Lower lobe of right lung (tissue), 2 donors: Measurements from ENCODE around the gene TIMP2. TPM values are rescaled to one million over a fixed set of nuclear protein-coding genes. Genes with fewer than 3 reads are reported as not detected.

Experiments
- ATAC-seq, 2 donors: fragments of 200-7000 bp; cut with Tn5 transposase; one replicate each; pipeline ENCODE4 v1.9.1; 2020 to 2022; ENCODE audit warnings: mild to moderate bottlenecking in 2 of 2, moderate library complexity in 2 of 2
- DNase-seq: peaks from one replicate; pipeline ENCODE4 v3.0.0-alpha.2; 2020
- H3K27ac ChIP-seq: fragments of 200-600 bp; one replicate; pipeline ENCODE4 v1.8.0; 2022
- H3K27me3 ChIP-seq: fragments of 200-600 bp; one replicate; pipeline ENCODE4 v1.8.0; 2022; ENCODE audit warnings: low read depth
- H3K36me3 ChIP-seq: fragments of 200-600 bp; one replicate; pipeline ENCODE4 v1.8.0; 2022; ENCODE audit warnings: mild to moderate bottlenecking
- H3K4me1 ChIP-seq: fragments of 200-600 bp; one replicate; pipeline ENCODE4 v1.8.0; 2022
- H3K4me3 ChIP-seq: fragments of 200-600 bp; one replicate; pipeline ENCODE4 v1.8.0; 2022; ENCODE audit warnings: mild to moderate bottlenecking
- H3K9me3 ChIP-seq: fragments of 200-600 bp; one replicate; pipeline ENCODE4 v1.8.0; 2022
- intact Hi-C: fragments of 100-400 bp; cut with DNase I; formaldehyde crosslinking; loops from one replicate; pipeline ENCODE4 v1.11.0; 2022
- total RNA-seq: library from RNA; stranded (reverse); fragmentation: NEBNext Ultra II Directional; extraction: Animal tissue kit (Norgen Biotek cat#: 25700); gene quantifications from one replicate; pipeline ENCODE4 v1.2.1, GENCODE V29; 2021
- TF ChIP-seq, protein P1 (sequence below): fragments of 200-600 bp; IDR thresholded peaks from one replicate; pipeline ENCODE4 v1.8.0; 2022; ENCODE audit warnings: antibody characterized with exemption, mild to moderate bottlenecking
- donor health status: DM: no; HTN: yes; CAD: no; lungs with severe emphysema.

Gene TIMP2
- total RNA-seq, 1 donor from 2014 or later = 260 TPM

DNA sequence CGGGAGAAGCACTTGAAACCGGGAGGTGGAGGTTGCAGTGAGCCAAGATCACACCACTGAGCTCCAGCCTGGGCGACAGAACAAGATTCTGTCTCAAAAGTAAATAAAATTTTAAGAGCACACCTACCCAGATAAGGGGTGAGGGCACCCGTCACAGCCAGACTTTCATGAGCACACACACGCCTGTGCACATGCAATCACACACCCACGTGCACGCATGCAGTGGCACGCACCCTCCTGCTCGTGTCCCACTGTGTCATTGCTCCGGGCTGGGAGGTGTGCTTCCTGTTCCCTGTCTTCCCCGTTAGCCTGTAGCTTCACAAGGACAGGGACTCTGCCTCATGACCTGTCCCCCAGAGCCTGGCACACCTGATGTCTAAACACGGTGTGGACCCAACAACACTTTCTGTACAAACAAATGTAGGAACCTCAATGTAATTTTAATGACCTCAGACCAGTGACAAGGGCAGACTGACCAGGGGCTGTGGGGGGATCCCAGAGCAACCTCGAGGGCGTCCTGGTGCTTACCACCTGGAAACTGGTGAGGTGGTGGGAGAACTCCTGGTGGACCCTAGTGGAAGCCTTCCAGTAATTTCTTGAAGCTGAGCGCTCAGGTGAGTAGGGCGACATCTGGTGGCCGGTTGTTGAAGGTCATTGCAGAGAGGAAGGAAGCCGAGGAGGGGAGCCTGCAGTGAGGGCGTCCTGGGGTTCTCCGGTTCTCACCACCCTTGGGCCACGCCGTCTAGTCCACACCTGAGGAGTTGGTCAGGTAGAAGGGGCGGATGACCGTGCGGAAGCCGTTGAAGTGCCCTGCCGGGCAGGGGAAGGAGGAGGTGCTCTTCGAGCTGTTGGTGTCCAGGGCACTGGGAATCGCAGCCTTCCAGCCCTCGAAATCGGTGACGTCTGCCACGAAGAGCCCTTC lies 45.9 kb upstream of the TIMP2 start:
- peak overlapping the region; percentile 51 for H3K27ac ChIP-seq
- TF ChIP-seq, protein P1, sequence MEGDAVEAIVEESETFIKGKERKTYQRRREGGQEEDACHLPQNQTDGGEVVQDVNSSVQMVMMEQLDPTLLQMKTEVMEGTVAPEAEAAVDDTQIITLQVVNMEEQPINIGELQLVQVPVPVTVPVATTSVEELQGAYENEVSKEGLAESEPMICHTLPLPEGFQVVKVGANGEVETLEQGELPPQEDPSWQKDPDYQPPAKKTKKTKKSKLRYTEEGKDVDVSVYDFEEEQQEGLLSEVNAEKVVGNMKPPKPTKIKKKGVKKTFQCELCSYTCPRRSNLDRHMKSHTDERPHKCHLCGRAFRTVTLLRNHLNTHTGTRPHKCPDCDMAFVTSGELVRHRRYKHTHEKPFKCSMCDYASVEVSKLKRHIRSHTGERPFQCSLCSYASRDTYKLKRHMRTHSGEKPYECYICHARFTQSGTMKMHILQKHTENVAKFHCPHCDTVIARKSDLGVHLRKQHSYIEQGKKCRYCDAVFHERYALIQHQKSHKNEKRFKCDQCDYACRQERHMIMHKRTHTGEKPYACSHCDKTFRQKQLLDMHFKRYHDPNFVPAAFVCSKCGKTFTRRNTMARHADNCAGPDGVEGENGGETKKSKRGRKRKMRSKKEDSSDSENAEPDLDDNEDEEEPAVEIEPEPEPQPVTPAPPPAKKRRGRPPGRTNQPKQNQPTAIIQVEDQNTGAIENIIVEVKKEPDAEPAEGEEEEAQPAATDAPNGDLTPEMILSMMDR = peak; percentile 90
- intact Hi-C loops = no loop called here

DNA sequence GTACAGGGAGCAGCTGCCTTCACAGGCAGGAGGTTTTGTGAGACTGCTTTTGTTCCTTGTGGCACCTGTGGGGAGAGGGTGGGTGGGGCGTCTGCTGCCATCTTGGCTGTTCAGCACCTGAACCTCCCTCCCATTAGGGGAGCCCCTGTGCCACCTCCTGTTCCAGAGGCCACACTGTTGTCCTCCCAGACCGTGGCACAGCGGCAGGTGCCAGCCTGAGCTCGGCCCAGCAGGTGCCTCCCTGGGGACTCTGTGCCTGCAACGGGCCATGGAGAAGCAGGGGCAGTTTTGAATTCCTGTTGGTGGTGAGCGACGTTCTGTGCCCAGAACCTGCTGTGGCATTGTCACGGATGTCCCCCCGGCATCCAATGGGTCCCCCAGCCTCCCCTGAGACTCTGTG lies 44.7 kb upstream of the TIMP2 start:
- TF ChIP-seq, protein P1 = no peak
- no peaks in the 10 kb centered on the region for H3K27me3 ChIP-seq
- no peak overlapping the region for H3K27ac ChIP-seq
- ATAC-seq (no peak), DNase-seq (no peak)
- peaks cover 40% of the 10 kb centered on the region for H3K36me3 ChIP-seq
- no peaks in the 10 kb centered on the region for H3K9me3 ChIP-seq
- H3K4me3 ChIP-seq = no peak overlapping the region
- peaks cover 33% of the 10 kb centered on the region for H3K4me1 ChIP-seq
- intact Hi-C loops = loop anchor here (10.0 kb wide), 1 partner anchor 105 kb away; no protein-coding TSS in a partner anchor

More for the DNA sequence above, 45.9 kb upstream of the TIMP2 start:
- H3K27me3 ChIP-seq = no peaks in the 10 kb centered on the region
- no peak overlapping the region for H3K4me3 ChIP-seq
- DNase-seq (peak; percentile 87), ATAC-seq (peak; percentile 52 to 58)
- peaks cover 40% of the 10 kb centered on the region for H3K36me3 ChIP-seq
- peaks cover 45% of the 10 kb centered on the region for H3K4me1 ChIP-seq
- H3K9me3 ChIP-seq = no peaks in the 10 kb centered on the region

DNA sequence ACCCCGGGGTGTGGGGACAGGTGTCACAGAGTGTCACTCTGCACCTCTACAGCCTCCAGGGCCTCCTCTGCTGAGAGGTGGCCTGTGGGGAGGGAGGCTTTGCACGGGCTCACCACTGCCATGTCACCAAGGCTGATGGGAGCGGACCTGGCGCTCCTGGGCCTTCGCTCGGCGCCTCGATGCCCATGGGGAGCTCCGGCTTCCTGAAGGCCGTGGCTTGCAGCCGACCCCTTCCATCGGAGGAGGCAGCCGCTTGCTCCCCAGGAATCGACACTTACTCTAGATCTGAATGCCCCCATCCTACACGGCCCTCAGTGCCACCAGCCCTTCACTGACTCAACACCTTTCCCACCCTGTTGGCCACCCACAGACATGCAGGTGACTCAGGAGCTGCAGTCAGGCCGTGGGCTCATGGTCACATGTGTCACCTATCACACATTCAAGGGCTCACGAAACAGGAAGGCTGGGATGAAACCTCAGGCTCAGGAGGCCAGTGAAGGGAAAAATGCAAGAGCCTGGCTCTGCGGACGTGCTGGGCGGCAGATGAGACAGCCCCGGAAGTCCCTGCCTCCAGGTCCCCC lies 42.7 kb upstream of the TIMP2 start:
- no peak overlapping the region for H3K27ac ChIP-seq
- DNase-seq (no peak), ATAC-seq (no peak)
- no peaks in the 10 kb centered on the region for H3K27me3 ChIP-seq
- TF ChIP-seq, protein P1 = no peak
- intact Hi-C loops = loop anchor here (10.0 kb wide), 1 partner anchor 103 kb away; no protein-coding TSS in a partner anchor
- H3K36me3 ChIP-seq = peaks cover 33% of the 10 kb centered on the region
- H3K4me1 ChIP-seq = peaks cover 14% of the 10 kb centered on the region
- no peaks in the 10 kb centered on the region for H3K9me3 ChIP-seq
- H3K4me3 ChIP-seq = no peak overlapping the region

DNA sequence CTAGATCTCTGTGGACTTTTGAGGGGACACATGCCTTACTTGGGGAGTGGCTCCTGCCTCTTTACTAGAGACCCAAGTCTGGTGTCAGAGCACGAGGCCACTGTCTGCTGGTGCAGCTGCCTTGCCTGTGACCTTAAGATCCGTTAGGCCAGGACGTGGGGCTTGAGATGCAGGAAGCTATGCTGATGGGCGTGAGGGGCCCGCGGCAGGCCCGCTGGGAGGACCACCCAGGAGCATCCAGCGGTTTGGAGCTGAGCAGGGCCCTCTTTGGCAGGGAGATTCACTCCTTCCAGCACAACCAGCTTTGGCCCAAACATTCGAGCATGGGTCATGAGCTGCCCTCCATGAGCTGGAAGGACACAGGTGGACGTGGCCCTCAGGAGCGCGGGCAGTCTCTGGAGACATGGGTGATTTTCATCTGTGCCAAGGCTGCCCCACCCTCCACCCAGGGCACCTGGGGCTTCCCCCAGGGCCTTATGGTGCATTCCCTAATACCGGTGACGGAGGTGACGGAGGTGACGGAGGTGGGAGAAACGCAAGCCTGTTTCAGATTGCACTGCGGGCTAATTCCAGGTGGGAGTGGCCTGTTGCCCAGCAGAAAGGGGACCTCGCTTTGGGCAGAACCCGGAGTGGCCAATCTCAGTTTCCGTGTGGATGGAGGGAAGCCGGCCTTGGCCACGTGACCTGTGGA lies 41.9 kb upstream of the TIMP2 start:
- intact Hi-C loops = loop anchor here (10.0 kb wide), 1 partner anchor 102 kb away; no protein-coding TSS in a partner anchor
- DNase-seq = no peak
- no peak overlapping the region for H3K4me3 ChIP-seq

More for the DNA sequence above, 41.9 kb upstream of the TIMP2 start:
- Histone ChIP-seq H3K27me3 (no peaks in the 10 kb centered on the region), H3K9me3 (no peaks in the 10 kb centered on the region), H3K36me3 (peaks cover 25% of the 10 kb centered on the region), H3K4me1 (peaks cover 14% of the 10 kb centered on the region), H3K27ac (no peak overlapping the region)
- ATAC-seq = no peak
- TF ChIP-seq, protein P1 = no peak
